Ovary (tissue), 3 donors: ENCODE measurements around the gene DACH1.

ENCODE experiments used
- EP300 ChIP-seq: sonication (generic); formaldehyde crosslinking; IDR thresholded peaks from one replicate; pipeline ENCODE4 v1.6.1; 2017; ENCODE audit warnings: antibody characterized with exemption
- TF ChIP-seq, protein P1 (sequence below), 3 donors: fragments of 450-650 bp in 2 of 3; fragments of 200-600 bp in 1 of 3; IDR thresholded peaks; one replicate each; pipeline versions ENCODE4 v1.5.1 to v1.8.0; 2016 to 2022; ENCODE audit warnings: antibody characterized with exemption in 3 of 3, mild to moderate bottlenecking in 1 of 3
- donor health status: DM: no; HTN: no; CAD: no.

- TF ChIP-seq, protein P1, sequence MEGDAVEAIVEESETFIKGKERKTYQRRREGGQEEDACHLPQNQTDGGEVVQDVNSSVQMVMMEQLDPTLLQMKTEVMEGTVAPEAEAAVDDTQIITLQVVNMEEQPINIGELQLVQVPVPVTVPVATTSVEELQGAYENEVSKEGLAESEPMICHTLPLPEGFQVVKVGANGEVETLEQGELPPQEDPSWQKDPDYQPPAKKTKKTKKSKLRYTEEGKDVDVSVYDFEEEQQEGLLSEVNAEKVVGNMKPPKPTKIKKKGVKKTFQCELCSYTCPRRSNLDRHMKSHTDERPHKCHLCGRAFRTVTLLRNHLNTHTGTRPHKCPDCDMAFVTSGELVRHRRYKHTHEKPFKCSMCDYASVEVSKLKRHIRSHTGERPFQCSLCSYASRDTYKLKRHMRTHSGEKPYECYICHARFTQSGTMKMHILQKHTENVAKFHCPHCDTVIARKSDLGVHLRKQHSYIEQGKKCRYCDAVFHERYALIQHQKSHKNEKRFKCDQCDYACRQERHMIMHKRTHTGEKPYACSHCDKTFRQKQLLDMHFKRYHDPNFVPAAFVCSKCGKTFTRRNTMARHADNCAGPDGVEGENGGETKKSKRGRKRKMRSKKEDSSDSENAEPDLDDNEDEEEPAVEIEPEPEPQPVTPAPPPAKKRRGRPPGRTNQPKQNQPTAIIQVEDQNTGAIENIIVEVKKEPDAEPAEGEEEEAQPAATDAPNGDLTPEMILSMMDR (IDR thresholded peaks at IDR 0.05): no peak
- no peak for TF ChIP-seq EP300
Measured at GRCh38 chr13:71437704-71438103, 429.3 kb downstream of the DACH1 start.
